Hepatocyte (in vitro differentiated cells): Measurements from ENCODE around the gene VTA1.

Experiments
- EZH2 ChIP-seq: fragments of 200-600 bp; sonication (generic); IDR thresholded peaks from 2 replicates; pipeline ENCODE4 v1.6.1; 2016; ENCODE audit warnings: antibody characterized with exemption, mild to moderate bottlenecking, borderline replicate concordance
- EZH2phosphoT487 ChIP-seq: fragments of 200-600 bp; sonication (generic); IDR thresholded peaks from one replicate; pipeline ENCODE4 v1.6.1; 2018; ENCODE audit warnings: antibody characterized with exemption, mild to moderate bottlenecking, low read depth, moderate library complexity; ENCODE audit not compliant: unreplicated experiment, severe bottlenecking
- TF ChIP-seq, protein P1 (sequence below): fragments of 200-600 bp; sonication (generic); IDR thresholded peaks from 2 replicates; pipeline ENCODE4 v1.5.1; 2016; ENCODE audit warnings: antibody characterized with exemption, mild to moderate bottlenecking; ENCODE audit not compliant: poor library complexity

DNA sequence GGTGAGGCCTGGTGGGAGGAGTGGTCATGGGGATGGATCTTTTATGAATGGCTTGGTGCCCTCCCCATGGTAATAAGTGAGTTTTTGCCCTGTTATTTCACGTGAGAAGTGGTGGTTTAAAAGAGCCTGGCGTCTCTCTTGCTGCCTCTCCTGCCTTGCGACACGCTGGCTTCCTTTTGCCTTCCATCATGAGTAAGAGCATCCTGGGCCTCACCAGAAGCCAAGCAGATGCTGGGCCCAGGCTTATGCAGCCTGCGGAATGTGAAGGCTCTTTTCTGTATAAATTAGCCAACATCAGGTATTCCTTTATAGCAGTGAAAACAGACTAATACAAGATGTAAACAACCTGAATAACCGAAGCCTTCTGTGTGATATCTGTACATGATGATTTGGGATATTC lies 27.6 kb downstream of the VTA1 start:
- no peak for TF ChIP-seq EZH2phosphoT487
- TF ChIP-seq, protein P1, sequence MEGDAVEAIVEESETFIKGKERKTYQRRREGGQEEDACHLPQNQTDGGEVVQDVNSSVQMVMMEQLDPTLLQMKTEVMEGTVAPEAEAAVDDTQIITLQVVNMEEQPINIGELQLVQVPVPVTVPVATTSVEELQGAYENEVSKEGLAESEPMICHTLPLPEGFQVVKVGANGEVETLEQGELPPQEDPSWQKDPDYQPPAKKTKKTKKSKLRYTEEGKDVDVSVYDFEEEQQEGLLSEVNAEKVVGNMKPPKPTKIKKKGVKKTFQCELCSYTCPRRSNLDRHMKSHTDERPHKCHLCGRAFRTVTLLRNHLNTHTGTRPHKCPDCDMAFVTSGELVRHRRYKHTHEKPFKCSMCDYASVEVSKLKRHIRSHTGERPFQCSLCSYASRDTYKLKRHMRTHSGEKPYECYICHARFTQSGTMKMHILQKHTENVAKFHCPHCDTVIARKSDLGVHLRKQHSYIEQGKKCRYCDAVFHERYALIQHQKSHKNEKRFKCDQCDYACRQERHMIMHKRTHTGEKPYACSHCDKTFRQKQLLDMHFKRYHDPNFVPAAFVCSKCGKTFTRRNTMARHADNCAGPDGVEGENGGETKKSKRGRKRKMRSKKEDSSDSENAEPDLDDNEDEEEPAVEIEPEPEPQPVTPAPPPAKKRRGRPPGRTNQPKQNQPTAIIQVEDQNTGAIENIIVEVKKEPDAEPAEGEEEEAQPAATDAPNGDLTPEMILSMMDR, result no peak
- TF ChIP-seq EZH2, result no peak
